Medulla oblongata (tissue), 1 donor: ENCODE results near the gene TMEM217.
"Not testable (repeated sequence)": the region's sequence is repeated elsewhere in the genome, so short reads cannot be mapped to it uniquely, and the experiment has no call there.

Experiments used
- DNase-seq: peaks from one replicate; pipeline ENCODE4 v3.0.0-alpha.2; 2015; ENCODE audit errors: extremely low spot score

Gene TMEM217

DNA sequence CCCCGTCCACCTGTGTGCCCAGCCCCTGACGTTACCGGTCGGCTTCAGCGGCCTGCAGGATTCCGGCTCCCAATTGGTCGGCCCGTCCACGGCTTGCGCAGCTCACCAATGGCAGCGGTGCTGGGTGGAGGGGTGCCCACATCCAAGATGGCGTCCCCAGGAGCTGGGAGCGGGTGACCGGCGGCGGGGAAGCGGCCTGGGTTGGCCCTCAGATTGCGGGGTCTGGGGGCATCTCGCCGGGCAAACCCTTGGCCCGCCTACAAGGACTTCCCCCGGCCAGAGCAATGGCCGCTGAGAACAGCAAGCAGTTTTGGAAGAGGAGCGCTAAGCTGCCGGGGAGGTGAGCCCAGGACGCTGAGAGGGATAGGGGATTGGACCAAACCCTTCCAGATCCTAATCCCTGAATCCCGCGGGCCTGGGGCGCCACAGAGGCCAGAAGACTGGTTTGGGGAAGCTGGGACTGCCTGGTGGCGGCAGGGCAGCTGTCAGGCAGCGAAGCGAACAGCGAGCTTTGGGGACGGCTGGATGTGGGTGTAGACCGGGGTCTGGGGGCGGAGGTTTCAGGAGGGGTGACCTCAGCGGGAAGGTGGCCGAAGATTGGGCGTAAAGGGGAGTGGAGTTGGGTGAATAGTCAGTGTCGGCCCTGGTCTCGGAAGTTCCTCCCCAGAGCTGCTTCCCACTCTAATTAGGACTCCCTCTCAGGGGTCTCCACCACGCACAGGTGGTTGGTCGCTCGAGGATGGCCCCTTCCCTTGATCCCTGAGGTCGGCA, at the start of gene TMEM217, which contains the start of gene TBC1D22B:
Gene TMEM217 (minus strand): TSS at position 511 of the 771 bp plus-strand sequence. CDS start 39,114 bp downstream, outside the sequence.
Gene TBC1D22B (plus strand): TSS at position 139 of the 771 bp plus-strand sequence. CDS start 146 bp downstream, at position 285.
- DNase-seq = peak; percentile 98

DNA sequence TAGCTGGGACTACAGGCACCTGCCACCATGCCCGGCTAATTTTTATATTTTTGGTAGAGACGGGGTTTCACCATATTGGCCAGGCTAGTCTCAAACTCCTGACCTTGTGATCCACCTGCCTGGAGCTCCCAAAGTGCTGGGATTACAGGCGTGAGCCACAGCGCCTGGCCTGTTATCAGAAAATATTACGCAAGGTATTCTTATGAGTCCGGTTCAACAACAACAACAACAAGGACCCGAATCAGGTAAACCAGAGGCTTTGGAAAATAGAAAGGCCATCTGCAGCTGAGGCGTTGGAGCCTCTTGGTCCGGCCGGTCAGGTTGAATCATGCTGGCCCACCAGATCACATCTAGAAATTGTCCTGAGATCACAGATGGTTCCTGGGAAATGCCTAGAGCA, 49.5 kb upstream of the TMEM217 start:
- not testable (repeated sequence) for DNase-seq

DNA sequence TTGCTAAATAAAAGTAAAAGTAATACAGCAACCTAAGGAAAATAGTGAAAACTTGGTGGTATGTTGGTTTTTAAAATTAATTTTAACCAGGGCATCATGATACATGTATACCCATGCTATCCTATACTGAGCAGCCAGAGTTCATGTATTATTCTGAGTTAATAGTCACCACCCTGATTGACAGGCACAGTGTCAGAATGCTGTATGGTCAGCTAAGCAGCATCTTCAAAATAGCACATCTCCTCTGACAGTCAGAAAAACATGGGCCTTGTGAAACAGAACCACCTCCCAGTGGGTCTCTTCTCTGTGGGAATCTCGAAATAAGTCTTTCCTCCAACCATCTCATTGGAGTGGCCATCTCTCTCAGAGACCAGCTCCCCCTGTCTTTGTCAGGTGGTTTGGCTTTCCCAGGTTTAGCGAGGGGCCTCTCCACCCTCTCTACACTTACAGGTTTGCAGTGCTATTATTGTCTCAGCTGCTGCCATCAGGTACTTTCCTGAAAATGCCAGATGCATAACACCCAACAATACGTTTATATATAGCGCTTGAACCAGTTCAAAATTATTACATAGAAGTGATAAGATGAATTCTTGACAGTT, 48.8 kb upstream of the TMEM217 start:
- no peak for DNase-seq

DNA sequence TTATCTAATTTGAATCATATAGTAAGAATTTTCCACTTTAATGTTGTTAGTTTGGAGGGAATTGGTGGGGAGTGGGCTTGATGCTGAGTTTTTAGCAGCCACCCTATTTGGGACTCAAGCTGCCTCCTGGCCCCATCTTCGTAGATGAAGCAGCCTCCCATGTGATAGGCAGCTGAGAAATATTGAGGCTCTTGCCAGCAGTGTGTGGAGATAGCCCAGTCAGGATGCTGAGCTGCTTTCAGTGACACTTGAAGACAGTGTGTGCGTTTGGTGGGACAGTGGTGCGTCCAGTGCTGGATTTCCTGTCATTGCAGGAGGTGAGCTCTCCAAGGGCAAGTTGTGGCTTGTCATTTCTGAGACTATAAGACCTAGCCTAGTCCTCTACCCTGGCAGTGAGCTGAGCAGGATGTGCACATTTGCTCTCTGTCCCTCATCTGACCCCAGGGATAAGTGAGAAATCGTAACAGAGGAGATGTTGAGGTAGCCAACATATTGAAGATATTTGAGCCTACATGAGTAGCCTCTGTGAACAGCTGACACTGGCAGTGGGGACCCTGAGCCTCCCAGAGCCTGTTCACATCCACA, 48.0 kb upstream of the TMEM217 start:
- no peak for DNase-seq

DNA sequence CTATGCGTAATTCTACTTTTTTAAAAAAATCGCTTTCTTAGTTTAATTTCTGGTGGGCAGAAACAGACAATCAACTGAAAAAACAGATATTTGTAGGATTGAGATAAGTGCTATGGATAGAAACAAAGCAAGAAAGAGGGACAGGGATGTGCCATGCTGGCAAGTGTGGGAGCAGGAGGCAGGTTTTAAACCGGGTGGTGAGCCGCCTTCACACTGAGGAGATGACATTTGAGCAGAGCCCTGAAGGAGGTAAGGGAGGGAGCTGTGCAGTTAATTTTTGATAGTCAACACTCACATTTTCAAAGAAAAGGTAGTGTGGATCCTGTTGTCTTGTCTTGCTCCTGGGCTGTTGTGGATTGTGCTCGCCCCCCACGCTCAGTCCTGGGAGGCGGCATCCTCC, 46.8 kb upstream of the TMEM217 start:
- DNase-seq = no peak

DNA sequence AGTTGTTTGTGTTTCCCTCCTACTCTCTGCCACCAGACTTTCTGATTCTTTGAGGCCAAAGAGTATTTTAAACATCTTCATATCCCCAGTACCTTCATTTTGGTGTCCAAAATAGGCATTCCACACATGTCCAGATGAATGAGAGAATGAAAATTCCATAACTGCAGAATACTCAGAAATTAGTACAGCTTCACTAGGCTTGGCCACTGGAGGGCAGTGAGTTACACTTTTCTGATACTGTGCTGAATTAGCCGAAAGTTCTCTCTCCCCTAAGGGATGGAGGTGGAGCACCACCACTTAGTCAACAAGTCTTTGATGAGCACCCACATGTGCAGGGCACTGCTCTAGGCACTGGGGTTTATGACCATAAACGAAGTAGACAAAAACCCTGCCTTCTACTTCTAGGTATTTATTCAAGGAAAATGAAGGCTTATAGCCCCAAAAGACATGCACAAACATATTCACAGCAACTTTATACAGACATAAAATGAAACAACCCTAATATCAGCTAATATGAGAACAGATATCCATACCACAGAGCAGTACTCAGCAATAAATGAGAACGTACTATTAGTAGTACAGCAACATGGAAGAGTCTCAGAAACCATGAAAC, 46.1 kb upstream of the TMEM217 start:
- DNase-seq = peak; percentile 34

DNA sequence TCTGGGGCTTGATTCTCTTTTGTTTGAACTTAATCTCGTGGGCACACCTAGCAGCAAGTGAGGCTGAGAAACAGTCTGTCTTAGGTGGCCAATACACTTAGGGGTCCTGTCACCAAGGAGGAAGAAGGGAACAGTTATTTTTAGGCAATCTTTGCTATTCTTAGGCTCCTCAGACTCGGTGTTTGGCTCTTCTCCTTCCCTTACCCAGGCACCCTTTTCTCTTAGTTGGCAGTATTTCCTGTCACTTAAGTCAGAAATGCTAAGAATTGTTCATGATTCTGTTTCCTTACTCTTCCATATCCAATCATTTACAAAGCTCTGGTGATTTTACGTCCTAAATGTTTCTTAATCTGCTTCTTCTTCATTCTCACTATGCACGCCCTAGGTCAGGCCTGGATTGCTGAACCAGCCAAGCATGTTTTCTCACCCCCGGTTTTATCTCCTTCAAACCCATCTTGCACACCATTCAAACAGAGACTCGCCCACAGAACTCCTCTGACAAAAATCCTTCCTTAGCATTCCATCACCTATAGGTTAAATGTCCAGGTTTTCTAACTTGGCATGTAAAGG, 45.2 kb upstream of the TMEM217 start:
- DNase-seq = no peak

DNA sequence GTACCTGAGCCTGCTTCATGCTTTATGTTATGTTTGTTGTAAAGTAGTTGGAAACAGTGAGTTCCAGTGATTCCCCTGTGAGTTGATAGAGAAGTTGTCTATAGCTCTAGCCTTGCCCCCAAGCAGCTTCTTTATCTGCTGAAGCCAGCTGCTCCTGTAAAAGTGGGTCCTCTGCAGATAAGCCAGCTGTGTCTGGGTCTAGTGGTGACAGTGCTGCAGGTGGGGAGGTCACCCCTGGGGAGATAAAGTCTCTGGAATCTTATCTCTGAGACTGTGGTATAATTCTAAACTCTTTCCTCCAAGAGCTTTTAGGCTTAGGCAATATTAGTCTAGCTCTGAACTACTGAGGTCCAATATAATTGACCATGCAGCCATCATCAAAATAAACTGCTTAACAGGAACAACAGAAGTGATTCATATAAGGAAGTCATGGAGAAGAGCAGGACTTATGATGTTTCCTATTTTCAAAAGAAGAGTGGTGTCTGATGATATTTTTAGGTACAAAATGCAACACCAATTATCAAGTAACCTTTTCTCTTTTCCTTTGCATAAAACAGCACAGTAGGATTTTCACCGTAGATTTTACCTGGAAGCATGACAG, 44.2 kb upstream of the TMEM217 start:
- no peak for DNase-seq

DNA sequence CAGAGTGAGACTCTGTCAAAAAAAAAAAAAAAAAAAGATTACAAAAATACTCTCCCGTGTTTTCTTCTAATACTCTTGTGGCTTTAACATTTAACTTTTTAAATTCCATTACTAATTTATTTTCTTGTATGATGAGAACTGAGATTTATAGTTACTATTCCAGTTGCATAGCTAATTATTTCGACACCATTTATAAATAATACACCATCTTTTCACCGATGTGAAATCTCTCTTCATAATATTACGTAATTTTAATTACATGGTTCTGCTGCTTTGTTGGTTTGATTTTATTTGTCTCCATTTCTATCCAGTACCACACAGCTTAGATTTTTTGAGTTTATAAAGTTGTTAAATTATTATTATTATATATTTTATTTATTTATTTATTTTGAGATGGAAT, 42.0 kb upstream of the TMEM217 start:
- DNase-seq = no peak

DNA sequence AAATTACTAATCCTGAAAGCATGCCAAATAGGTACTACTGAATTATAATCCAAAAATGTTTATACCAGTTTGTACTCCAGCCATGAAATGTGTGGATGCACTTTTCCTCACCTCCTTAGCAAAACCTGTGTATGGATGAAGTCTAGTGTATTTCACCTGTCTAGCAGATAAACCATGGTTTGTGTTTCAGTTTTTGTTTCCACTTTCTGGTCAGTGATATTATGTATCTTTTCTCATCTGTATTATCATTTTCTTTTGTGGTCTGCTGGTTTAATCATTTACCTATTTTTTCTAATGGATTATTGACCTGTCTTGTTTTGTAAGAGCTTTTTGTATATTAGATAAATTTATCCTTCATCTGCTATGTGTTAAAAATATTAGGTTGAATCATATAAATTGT, 41.0 kb upstream of the TMEM217 start:
- no peak for DNase-seq

DNA sequence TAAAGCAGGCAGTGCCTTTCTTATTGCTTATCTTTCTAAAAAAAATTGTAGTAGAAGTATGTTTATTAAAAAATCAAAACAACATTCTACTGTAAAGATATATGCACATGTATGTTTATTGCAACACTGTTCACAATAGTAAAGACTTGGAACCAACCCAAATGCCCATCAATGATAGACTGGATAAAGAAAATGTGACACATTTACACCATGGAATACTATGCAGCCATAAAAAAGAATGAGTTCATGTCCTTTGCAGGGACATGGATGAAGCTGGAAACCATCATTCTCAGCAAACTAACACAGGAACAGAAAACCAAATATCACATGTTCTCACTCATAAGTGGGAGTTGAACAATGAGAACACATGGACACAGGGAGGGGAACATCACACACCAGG, 39.7 kb upstream of the TMEM217 start:
- DNase-seq = not testable (repeated sequence)

DNA sequence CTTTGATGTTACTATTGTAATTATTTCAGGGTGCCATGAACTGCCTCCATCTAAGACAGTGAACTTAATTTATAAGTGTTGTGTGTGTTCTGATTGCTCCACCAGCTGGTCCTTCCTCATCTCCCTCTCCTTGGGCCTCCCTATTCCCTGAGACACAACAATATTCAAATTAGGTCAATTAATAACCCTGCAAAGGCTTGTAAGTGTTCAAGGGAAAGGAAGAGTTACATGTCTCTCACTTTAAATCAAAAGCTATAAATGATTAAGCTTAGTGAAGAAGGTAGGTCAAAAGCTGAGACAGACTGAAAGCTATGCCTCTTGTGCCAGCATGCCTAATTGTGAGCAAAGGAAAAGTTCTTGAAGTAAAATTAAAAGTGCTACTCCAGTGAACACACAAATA, 35.5 kb upstream of the TMEM217 start:
- DNase-seq = no peak

DNA sequence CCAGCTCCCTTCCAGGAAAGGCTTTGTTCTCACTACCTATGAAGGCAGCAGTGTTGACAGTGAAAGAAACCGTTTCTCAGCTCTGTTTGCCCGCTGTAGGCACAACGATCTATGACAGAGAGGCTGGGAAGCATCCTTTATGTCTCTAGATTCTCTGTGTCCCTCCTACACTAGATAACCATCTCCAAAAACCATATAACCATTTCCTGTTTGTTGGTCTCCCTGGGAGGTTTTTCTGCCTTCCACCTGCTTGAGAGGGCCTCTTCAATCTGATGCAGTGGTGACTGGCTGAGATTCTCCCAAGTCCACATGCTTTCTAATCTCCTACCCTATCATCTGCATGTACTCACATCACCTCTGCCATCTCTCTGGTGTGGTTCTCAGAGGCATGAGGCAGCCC, 32.0 kb upstream of the TMEM217 start:
- no peak for DNase-seq

DNA sequence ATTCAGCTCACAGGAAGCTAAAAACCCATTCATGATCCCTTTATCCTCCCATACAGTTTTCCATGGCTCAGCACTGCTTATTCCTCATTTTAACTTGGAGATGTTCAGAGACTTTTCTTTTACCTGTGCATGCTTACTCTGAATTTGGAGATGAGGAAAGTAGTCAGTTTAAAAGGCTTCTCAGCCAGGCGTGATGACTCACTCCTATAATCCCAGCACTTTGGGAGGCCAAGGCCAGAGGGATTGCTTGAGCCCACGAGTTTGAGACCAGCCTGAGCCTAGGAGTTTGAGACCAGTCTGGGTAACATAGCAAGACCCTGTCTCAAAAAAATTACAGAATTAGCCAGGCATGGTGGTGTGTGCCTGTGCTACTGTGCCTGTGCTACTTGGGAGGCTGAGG, 30.3 kb upstream of the TMEM217 start:
- DNase-seq = no peak

DNA sequence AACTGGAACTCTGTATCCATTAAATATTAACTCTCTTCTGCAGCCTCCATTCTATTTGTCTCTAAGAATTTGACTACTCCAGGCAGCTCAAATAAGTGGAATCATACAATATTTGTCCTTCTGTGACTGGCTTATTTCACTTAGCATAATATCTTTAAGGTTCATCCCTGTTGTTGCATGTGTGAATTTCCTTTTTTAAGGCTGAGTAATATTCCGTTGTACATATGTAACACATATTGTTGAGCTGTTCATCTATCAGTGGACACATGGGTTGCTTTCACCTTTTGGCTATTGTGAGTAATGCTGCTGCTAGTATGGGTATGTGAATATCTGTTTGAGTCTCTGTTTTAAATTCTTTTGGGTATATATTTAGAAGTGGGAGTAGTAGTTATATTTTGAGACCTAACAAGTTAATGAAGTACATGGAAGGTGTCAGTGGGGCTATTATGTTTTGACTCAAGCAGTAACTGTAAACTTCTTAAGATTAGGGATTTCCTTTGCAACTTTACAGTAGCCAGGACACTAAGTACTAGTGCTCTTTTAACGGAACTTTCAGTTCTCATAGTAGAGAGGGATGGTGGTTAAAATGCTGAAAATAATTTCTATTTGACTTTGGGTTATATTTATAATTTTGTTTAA, 29.7 kb upstream of the TMEM217 start:
- DNase-seq = no peak

DNA sequence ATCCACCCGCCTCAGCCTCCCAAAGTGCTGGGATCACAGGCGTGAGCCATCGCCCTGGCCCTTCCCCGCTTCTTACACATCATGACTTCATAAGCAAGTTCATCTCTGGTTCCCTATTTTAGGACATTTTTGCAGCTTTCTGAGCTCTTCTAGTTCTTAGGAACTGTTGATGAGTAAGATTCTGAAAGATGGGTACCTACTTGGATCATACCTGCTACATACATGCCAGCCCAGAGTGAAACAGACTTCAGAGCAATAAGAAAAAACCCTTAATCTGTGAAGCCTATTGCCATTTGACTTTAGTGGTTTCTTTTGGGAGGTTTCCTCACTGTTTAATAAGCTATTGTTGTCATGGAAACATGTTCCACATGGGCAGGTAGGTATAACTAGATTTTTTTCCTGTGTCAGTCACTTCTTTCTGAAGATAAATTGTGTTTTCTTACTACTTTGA, 27.9 kb upstream of the TMEM217 start:
- DNase-seq = no peak

DNA sequence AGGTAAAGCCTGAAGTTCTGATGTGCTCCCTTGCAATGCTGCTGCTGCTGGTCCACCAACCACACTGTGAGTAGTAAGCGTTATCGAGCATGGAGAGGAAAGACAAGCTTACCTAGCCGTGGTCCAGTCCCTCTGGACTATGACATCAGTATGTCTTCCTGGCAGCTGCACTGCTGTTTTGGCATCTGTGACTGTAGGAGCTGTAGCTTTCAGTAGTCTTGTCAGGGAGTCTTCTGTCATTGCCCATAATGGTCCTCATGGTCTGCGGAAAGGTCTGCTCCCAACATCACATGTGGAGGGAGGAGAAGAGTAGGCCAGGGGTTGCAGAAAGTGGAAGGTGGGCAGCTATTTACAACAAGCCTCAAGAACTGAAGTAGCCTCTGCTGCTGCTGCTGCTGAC, 26.8 kb upstream of the TMEM217 start:
- DNase-seq = no peak

DNA sequence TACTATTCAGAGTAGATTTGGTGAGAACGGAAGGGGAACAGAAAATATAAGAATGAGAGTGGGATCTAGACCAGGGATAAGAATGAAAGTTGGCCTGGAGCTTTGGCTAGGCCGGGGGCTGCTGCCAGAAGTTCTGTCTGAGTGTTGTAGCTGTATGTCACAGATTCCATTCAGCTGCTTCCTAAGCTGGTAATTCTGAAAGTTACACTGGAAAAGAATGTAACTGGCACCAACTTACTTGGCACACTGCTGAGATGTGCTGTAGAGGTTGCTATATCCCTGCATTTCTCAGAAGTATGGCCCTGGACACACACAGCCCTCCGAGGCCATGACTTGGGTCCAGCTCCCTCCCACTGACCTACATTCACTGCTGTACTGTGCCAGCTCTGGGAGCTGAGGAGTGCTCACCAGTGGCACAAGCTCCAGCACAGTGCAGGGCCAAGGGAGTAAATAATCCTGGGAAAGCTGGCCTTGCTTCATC, 25.8 kb upstream of the TMEM217 start:
- peak; percentile 84 for DNase-seq

DNA sequence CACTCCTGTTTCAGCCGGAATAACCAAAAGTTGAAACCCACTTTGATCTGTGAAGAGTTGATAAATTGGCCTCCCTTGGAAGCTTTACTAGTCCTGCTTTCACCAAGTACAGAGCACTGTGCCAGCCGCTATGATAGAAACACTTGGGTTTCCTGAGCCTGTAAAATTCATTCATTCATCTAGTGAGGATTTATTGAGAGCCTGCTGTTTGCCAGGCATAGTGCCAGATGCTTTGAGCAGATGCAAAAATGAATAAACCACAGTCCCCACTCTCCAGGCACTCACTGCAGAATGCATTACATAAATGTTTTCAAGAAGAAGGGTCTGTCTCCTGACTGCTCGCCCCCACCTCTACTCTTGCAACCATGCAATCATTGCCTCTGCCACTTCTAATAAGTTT, 25.3 kb upstream of the TMEM217 start:
- peak; percentile 27 for DNase-seq

DNA sequence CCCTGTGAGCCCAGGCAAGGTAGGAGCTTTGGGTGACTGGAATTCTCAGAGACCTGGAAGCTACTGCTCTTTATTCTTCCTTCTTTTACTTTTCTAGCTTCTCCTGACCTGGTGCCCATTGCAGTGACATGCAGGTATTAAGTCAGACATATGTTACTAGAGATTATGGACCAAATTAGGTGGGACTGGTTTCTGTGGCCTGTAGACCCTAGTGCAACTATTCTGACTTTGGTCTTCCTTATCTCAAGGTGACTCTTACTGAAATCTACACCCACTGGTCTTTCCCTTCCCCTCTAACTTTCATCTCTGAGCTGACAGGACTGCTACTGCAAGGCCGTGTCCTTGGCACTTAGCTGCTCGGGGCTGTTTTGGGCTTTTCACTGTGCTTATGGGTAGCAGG, 24.4 kb upstream of the TMEM217 start:
- no peak for DNase-seq
